ENCODE measurements around the gene XBP1.

GRCh38 chr22:28798810-28799605, 1.4 kb downstream of the XBP1 start:
- TF ChIP-seq CTCF (IDR thresholded peaks at IDR 0.05 in 4 of 5, conservative IDR thresholded peaks at IDR 0.05 in 1 of 5) (no peak), POLR2A (IDR thresholded peaks at IDR 0.05) (peak in 1 of 2 donors; percentile 80)

Data from gastrocnemius medialis (tissue), 4 donors.